HG02759 (cell line): ENCODE measurements around the gene NDUFAF5.
A peak's percentile ranks its signal among the peaks of the same experiment; 100 is the strongest.

Experiments used
- ATAC-seq: cut with Tn5 transposase; IDR thresholded peaks from one replicate; pipeline ENCODE4 v1.9.1; 2021; ENCODE audit warnings: mild to moderate bottlenecking, moderate library complexity; ENCODE audit not compliant: unreplicated experiment

Gene NDUFAF5

GRCh38 chr20:13819885-13820645 lies 35.2 kb downstream of the NDUFAF5 start:
- ATAC-seq: peak; percentile 77

- no peak for ATAC-seq
Measured at GRCh38 chr20:13821876-13822275, 37.0 kb downstream of the NDUFAF5 start.

GRCh38 chr20:13822459-13822858 lies 37.6 kb downstream of the NDUFAF5 start:
- ATAC-seq: no peak

GRCh38 chr20:13824459-13824858 lies 39.6 kb downstream of the NDUFAF5 start:
- ATAC-seq: no peak

GRCh38 chr20:13825465-13825864 lies 40.6 kb downstream of the NDUFAF5 start:
- no peak for ATAC-seq

GRCh38 chr20:13831476-13831875 lies 46.6 kb downstream of the NDUFAF5 start:
- no peak for ATAC-seq

GRCh38 chr20:13838664-13839063 lies 53.8 kb downstream of the NDUFAF5 start:
- ATAC-seq: no peak

GRCh38 chr20:13839421-13840092 lies 54.7 kb downstream of the NDUFAF5 start:
- ATAC-seq: no peak

- no peak for ATAC-seq
Measured at GRCh38 chr20:13840093-13840465, 55.3 kb downstream of the NDUFAF5 start.

GRCh38 chr20:13841206-13841605 lies 56.4 kb downstream of the NDUFAF5 start:
- no peak for ATAC-seq

- ATAC-seq: no peak
Measured at GRCh38 chr20:13844296-13844695, 59.5 kb downstream of the NDUFAF5 start.

- no peak for ATAC-seq
Measured at GRCh38 chr20:13851279-13851678, 66.5 kb downstream of the NDUFAF5 start.

- ATAC-seq: no peak
Measured at GRCh38 chr20:13852306-13852705, 67.5 kb downstream of the NDUFAF5 start.

GRCh38 chr20:13855613-13856012 lies 70.8 kb downstream of the NDUFAF5 start:
- no peak for ATAC-seq

GRCh38 chr20:13856354-13856753 lies 71.5 kb downstream of the NDUFAF5 start:
- ATAC-seq: no peak

GRCh38 chr20:13857304-13857703 lies 72.5 kb downstream of the NDUFAF5 start:
- no peak for ATAC-seq

GRCh38 chr20:13857961-13858360 lies 73.1 kb downstream of the NDUFAF5 start:
- no peak for ATAC-seq

- ATAC-seq: no peak
Measured at GRCh38 chr20:13858439-13858838, 73.6 kb downstream of the NDUFAF5 start.

- no peak for ATAC-seq
Measured at GRCh38 chr20:13858871-13859270, 74.0 kb downstream of the NDUFAF5 start.

- ATAC-seq: no peak
Measured at GRCh38 chr20:13862245-13862644, 77.4 kb downstream of the NDUFAF5 start.

GRCh38 chr20:13863244-13863643 lies 78.4 kb downstream of the NDUFAF5 start:
- ATAC-seq: no peak

- no peak for ATAC-seq
Measured at GRCh38 chr20:13865156-13865555, 80.3 kb downstream of the NDUFAF5 start.
